Endothelial cell (in vitro differentiated cells): Measurements from ENCODE around the gene SEC24D. TPM values are rescaled to one million over a fixed set of nuclear protein-coding genes. Genes with fewer than 3 reads are reported as not detected.

ENCODE experiments used
- DNase-seq: peaks from one replicate; pipeline ENCODE4 v3.0.0; 2021; ENCODE audit warnings: low spot score
- H3K27ac Mint-ChIP-seq: one replicate; pipeline ENCODE4 v1.8.0; 2021; ENCODE audit warnings: mixed read lengths, inconsistent platforms; ENCODE audit not compliant: unreplicated experiment
- H3K27me3 Mint-ChIP-seq: one replicate; pipeline ENCODE4 v1.8.0; 2021; ENCODE audit warnings: mild to moderate bottlenecking, moderate library complexity, mixed read lengths, inconsistent platforms; ENCODE audit not compliant: unreplicated experiment
- H3K36me3 Mint-ChIP-seq: one replicate; pipeline ENCODE4 v1.8.0; 2021; ENCODE audit warnings: mild to moderate bottlenecking, low read depth, mixed read lengths, inconsistent platforms; ENCODE audit not compliant: unreplicated experiment
- H3K4me1 Mint-ChIP-seq: one replicate; pipeline ENCODE4 v1.8.0; 2021; ENCODE audit warnings: mild to moderate bottlenecking, mixed read lengths, inconsistent platforms; ENCODE audit not compliant: unreplicated experiment
- H3K4me3 Mint-ChIP-seq: one replicate; pipeline ENCODE4 v1.8.0; 2021; ENCODE audit warnings: mild to moderate bottlenecking, mixed read lengths, inconsistent platforms; ENCODE audit not compliant: unreplicated experiment
- H3K9me3 Mint-ChIP-seq: one replicate; pipeline ENCODE4 v1.8.0; 2021; ENCODE audit warnings: mixed read lengths, inconsistent platforms; ENCODE audit not compliant: unreplicated experiment
- total RNA-seq: library from RNA; stranded (reverse); fragmentation: NEBNext Ultra II Directional; extraction: Animal tissue kit (Norgen Biotek cat#: 25700); gene quantifications from one replicate; pipeline ENCODE4 v1.2.1, GENCODE V29; 2021; ENCODE audit not compliant: unreplicated experiment
- TF ChIP-seq, protein P1 (sequence below): fragments of 200-600 bp; sonication (generic); IDR thresholded peaks from one replicate; pipeline ENCODE4 v1.5.0; 2021; ENCODE audit warnings: antibody characterized with exemption; ENCODE audit not compliant: unreplicated experiment

SEC24D gene
- total RNA-seq, 1 donor from 2014 or later = 70.4 TPM

DNA sequence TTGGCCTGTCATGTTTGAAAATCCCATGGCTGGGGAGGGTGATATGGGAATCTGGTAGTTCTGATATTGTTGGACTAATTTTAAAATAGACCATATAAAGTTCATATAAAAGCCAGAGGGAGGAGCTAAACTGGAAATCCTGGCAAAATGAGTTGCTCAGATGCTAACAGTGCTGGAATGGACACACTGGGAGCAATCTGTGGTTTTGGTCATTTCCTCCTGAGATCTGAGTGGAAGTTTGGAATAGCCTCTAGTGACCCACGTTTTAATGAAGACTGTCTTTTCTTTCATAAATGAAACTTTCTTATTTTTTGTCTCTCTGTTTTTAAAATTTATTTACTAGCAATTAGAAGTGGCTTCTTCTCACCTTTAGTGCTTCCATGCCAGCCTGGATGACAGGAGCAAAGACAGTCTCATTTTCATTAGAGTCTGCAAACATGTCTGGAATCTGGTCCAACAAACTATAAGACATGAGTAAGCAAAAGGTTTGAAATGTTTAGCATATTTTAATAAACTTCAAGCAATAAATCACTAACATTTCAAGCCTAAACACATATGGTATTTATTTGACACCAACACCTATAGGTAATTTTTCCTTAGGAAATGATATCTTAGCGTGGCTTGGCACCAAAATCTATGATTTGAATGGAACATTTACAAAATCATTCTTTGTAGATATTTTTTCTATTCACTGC is 84.2 kb downstream of the SEC24D start:
- Mint-ChIP-seq H3K36me3 (peaks cover 23% of the 10 kb centered on the region), H3K4me1 (peaks cover 2% of the 10 kb centered on the region), H3K27ac (no peak overlapping the region), H3K4me3 (peak overlapping the region; percentile 80), H3K9me3 (no peaks in the 10 kb centered on the region), H3K27me3 (peaks cover 2% of the 10 kb centered on the region)
- DNase-seq = no peak
- TF ChIP-seq, protein P1, sequence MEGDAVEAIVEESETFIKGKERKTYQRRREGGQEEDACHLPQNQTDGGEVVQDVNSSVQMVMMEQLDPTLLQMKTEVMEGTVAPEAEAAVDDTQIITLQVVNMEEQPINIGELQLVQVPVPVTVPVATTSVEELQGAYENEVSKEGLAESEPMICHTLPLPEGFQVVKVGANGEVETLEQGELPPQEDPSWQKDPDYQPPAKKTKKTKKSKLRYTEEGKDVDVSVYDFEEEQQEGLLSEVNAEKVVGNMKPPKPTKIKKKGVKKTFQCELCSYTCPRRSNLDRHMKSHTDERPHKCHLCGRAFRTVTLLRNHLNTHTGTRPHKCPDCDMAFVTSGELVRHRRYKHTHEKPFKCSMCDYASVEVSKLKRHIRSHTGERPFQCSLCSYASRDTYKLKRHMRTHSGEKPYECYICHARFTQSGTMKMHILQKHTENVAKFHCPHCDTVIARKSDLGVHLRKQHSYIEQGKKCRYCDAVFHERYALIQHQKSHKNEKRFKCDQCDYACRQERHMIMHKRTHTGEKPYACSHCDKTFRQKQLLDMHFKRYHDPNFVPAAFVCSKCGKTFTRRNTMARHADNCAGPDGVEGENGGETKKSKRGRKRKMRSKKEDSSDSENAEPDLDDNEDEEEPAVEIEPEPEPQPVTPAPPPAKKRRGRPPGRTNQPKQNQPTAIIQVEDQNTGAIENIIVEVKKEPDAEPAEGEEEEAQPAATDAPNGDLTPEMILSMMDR = no peak

DNA sequence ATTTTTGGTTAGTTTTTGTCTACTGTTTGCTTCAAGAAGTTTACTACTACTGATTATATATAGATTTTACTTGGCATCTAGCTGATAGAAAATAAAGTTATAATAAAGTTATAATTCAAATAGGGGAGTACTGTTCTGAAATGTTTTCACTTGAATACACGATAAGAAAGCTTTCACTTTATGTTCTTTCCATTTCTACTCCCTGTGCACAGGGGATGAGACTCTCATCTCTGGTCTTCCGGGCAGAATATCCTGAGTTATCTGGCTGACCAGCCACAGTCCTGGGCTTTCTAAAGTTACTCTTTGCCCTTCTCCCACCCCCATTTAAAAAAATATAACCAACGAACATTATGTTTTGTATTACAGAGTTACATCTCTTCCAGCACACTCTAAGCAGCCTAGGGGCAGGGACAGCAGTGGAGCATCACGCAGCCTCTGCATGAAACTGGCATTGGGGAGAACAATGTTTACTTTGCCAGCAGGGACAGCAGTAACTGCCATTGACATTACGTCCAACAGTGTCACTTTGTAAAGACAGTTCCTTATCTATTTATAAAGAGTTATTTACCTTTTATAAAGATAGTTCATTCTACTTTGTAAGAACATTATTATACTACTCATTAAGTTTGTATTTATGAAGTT is 86.5 kb downstream of the SEC24D start:
- H3K36me3 Mint-ChIP-seq = peaks cover 28% of the 10 kb centered on the region
- TF ChIP-seq, protein P1 = no peak
- no peak overlapping the region for H3K27ac Mint-ChIP-seq
- peaks cover 16% of the 10 kb centered on the region for H3K4me1 Mint-ChIP-seq
- DNase-seq = no peak
- H3K9me3 Mint-ChIP-seq = no peaks in the 10 kb centered on the region
- H3K4me3 Mint-ChIP-seq = no peak overlapping the region
- H3K27me3 Mint-ChIP-seq = peaks cover 2% of the 10 kb centered on the region

DNA sequence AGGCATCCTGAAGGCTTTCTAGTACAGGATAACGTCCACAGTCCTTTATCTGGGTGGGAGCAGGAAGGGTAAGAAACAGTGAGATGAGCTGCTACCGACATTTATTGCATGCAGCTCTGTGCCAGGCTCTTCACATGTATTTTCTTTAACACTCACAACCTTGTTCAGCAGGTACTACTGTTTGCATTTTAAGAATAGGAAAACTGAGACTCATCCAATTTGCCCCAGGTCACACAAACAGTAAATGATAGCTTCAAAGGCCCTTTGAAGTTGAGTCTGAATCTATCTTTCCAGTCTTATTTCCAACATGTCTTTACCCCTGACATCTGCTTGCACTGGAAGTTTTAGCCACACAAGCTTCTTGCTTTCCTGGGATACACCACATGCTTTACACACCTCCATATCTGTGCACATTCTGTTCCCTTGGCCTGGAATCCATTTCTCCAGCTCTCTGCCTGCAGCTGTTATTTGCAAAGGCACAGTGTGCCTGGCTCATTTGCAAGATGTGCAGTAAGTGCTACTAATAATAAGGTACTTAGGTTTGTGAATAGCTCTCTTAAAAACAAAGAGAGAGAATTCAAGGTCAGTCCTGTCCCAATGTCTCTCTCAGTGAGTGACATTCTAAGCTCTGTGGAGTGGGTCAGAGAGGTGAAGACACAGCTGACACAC is 89.5 kb downstream of the SEC24D start:
- Mint-ChIP-seq H3K27me3 (peaks cover 2% of the 10 kb centered on the region), H3K4me1 (peaks cover 16% of the 10 kb centered on the region), H3K36me3 (peaks cover 25% of the 10 kb centered on the region), H3K27ac (peak overlapping the region; percentile 22), H3K4me3 (no peak overlapping the region), H3K9me3 (no peaks in the 10 kb centered on the region)
- DNase-seq = no peak
- TF ChIP-seq, protein P1 = no peak

DNA sequence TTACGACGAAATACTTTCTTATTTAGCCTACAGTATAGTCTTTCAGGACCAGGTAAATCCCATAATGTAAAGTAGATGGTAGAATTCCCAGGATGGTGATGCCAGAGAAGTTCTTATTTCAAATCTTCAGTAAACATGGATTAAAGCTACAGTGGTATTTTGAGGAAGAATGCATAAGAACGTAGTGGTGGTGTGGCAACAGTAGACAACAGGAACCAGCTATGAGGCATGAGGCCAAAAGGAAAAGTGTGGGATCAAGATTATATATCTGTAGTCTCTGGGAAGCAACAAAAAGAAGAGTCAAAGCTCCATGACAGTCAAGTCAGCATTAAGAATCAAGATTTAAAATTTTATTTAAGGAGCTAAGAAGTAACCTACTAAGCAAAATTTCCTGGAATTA is 90.6 kb downstream of the SEC24D start:
- DNase-seq = no peak
- Mint-ChIP-seq H3K36me3 (peaks cover 21% of the 10 kb centered on the region), H3K4me1 (peaks cover 16% of the 10 kb centered on the region), H3K27me3 (peaks cover 2% of the 10 kb centered on the region), H3K4me3 (no peak overlapping the region), H3K27ac (peak overlapping the region; percentile 46), H3K9me3 (no peaks in the 10 kb centered on the region)
- TF ChIP-seq, protein P1 = no peak

DNA sequence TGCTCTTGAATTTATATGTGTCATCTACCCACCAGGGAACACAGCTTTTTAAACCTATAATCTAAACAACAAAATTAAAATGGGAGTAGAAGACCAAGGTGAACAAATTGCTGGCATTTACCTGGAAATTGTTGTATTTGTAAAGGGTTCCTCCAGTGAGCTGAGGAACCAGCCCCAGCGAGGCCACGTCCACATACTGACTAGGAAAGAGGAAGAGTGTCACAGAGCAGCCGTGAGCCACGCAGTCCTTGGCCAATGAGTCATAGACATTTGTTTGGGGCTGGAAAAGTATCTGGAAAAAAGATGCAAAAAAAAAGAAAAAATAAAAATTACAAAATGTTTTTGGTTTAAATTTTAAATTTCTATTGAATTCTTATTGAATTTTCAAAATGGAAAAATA is 92.1 kb downstream of the SEC24D start:
- Mint-ChIP-seq H3K27ac (no peak overlapping the region), H3K27me3 (peaks cover 2% of the 10 kb centered on the region), H3K4me1 (peaks cover 21% of the 10 kb centered on the region), H3K36me3 (peaks cover 23% of the 10 kb centered on the region), H3K4me3 (no peak overlapping the region), H3K9me3 (no peaks in the 10 kb centered on the region)
- TF ChIP-seq, protein P1 = no peak
- DNase-seq = no peak
